ENCODE data around the gene GET3. TPM values are rescaled to one million over a fixed set of nuclear protein-coding genes. Genes with fewer than 3 reads are reported as not detected.

The GET3 gene
- total and polyA plus RNA-seq, 2 of the 13 experiments (the other 11 are each of a cell fraction or from before 2014, with no cell fraction given): 57.7 to 59.4 TPM

GRCh38 chr19:12736995-12737834, at the start of gene GET3 (continued):
- no peak for TF ChIP-seq GLMP (CRISPR knock-in tag; IDR thresholded peaks at IDR 0.05; ENCODE audit: borderline replicate concordance)
- TF ChIP-seq HOXA7 (CRISPR knock-in tag; IDR thresholded peaks at IDR 0.05): no peak
- TF ChIP-seq USF2 (IDR thresholded peaks at IDR 0.05; ENCODE audit: low read depth, low read length): peak; percentile 88
- peak; percentile 99; the same call in 1 of the 2 replicates for TF ChIP-seq USF2 (CRISPR knock-in tag; IDR thresholded peaks at IDR 0.05; ENCODE audit: borderline replicate concordance)
- no peak for TF ChIP-seq SP1 (IDR thresholded peaks at IDR 0.05)
- TF ChIP-seq SP1 (CRISPR knock-in tag; IDR thresholded peaks at IDR 0.05): no peak
- TF ChIP-seq RFXANK (CRISPR knock-in tag; IDR thresholded peaks at IDR 0.05): 0 out of 2 replicates have a peak, but pooled peaks have one; percentile 4
- TF ChIP-seq ZNF550 (CRISPR knock-in tag; IDR thresholded peaks at IDR 0.05; ENCODE audit: borderline replicate concordance): no peak
- TF ChIP-seq HMG20B (CRISPR knock-in tag; conservative IDR thresholded peaks at IDR 0.05): no peak
- no peak for TF ChIP-seq ERF (CRISPR knock-in tag; IDR thresholded peaks at IDR 0.05)
- peak; percentile 100 for TF ChIP-seq KDM5A (IDR thresholded peaks at IDR 0.05; ENCODE audit: borderline replicate concordance, low read length)
- no peak for TF ChIP-seq MLLT10 (CRISPR knock-in tag; IDR thresholded peaks at IDR 0.05)
- TF ChIP-seq JARID2 (CRISPR knock-in tag; IDR thresholded peaks at IDR 0.05; ENCODE audit: insufficient replicate concordance): no peak
- TF ChIP-seq DBP (CRISPR knock-in tag; IDR thresholded peaks at IDR 0.05; ENCODE audit: not compliant biosample characterization): no peak
- peak; percentile 88 for TF ChIP-seq HOXA3 (CRISPR knock-in tag; IDR thresholded peaks at IDR 0.05)
- TF ChIP-seq ZNF24 (IDR thresholded peaks at IDR 0.05): no peak
- no peak for TF ChIP-seq ZBTB14 (CRISPR knock-in tag; IDR thresholded peaks at IDR 0.05)
- peak; percentile 93 for TF ChIP-seq RFX1 (IDR thresholded peaks at IDR 0.05)
- 0 out of 2 replicates have a peak, but pooled peaks have one; percentile 40 for TF ChIP-seq ZBTB2 (CRISPR knock-in tag; IDR thresholded peaks at IDR 0.05; ENCODE audit: low read depth)
- TF ChIP-seq NFIB (CRISPR knock-in tag; IDR thresholded peaks at IDR 0.05; ENCODE audit: borderline replicate concordance): no peak
- peak; percentile 67; the same call in 1 of the 2 replicates for TF ChIP-seq MYPOP (CRISPR knock-in tag; IDR thresholded peaks at IDR 0.05)
- TF ChIP-seq STAT5B (CRISPR knock-in tag; IDR thresholded peaks at IDR 0.05): no peak
- no peak for TF ChIP-seq ZNF138 (CRISPR knock-in tag; IDR thresholded peaks at IDR 0.05; ENCODE audit: low read depth)

Measured in HepG2 (cell line).